K562 (cell line): ENCODE data around the gene PLEKHA5.

Experiments used
- BRD4 ChIP-seq: fragments of 200-600 bp; sonication (generic); IDR thresholded peaks from 2 replicates; pipeline ENCODE4 v1.6.1; 2017; ENCODE audit warnings: inconsistent platforms
- FOSL1 ChIP-seq: fragments of 200-800 bp; sonication (Bioruptor generic); conservative IDR thresholded peaks from 2 replicates; pipeline ENCODE4 v1.6.1; 2016; ENCODE audit warnings: missing genetic modification characterization, missing compliant biosample characterization
- JUND ChIP-seq, 2 experiments: IDR thresholded peaks; 2 replicates in 1 of 2; 3 replicates in 1 of 2; pipeline ENCODE4 v1.6.1; 2011; ENCODE audit warnings: borderline replicate concordance in 2 of 2, low read depth in 2 of 2, low read length in 2 of 2, improper control_type of control experiment in 1 of 2, missing biosample characterization in 1 of 2, missing genetic modification characterization in 1 of 2, missing genetic modification reagents in 1 of 2
- SP1 ChIP-seq: sonication (generic); formaldehyde crosslinking; IDR thresholded peaks from 2 replicates; pipeline ENCODE4 v1.8.1; 2022; ENCODE audit warnings: mild to moderate bottlenecking, missing genetic modification reagents
- STAT5A ChIP-seq: IDR thresholded peaks from 2 replicates; pipeline ENCODE4 v1.6.1; 2012; ENCODE audit warnings: low read length, inconsistent platforms, borderline replicate concordance
- TAF15 ChIP-seq: fragments of 200-400 bp; formaldehyde crosslinking; IDR thresholded peaks from 2 replicates; pipeline ENCODE4 v1.6.1; 2017; ENCODE audit warnings: mild to moderate bottlenecking, low read depth, low read length, moderate library complexity
- ZFP30 ChIP-seq: fragments of 250-450 bp; sonication (Bioruptor Pico); IDR thresholded peaks from 2 replicates; pipeline ENCODE4 v1.8.0; 2022; ENCODE audit warnings: moderate library complexity, mild to moderate bottlenecking, inconsistent platforms, borderline replicate concordance
- TF ChIP-seq, protein P1 (sequence below): fragments of 450-650 bp; IDR thresholded peaks from 2 replicates; pipeline ENCODE4 v1.7.1; 2018; ENCODE audit warnings: mild to moderate bottlenecking, low read depth; ENCODE audit not compliant: partially characterized antibody
- TF ChIP-seq, protein P2 (sequence below), 3 experiments: IDR thresholded peaks in 2 of 3; conservative IDR thresholded peaks in 1 of 3; 2 replicates each; pipeline ENCODE4 v1.5.1; 2011 to 2012; ENCODE audit warnings: low read length in 3 of 3, mild to moderate bottlenecking in 3 of 3, control low read depth in 2 of 3, improper control_type of control experiment in 1 of 3, inconsistent platforms in 1 of 3, low read depth in 1 of 3, mixed read lengths in 1 of 3, moderate library complexity in 1 of 3; ENCODE audit not compliant: insufficient read depth in 2 of 3
- TF ChIP-seq, protein P3 (sequence below), 2 experiments: fragments of 450-650 bp in 1 of 2; IDR thresholded peaks; 2 replicates each; pipeline ENCODE4 v1.6.1; 2011 to 2017; ENCODE audit warnings: low read depth in 2 of 2, antibody characterized with exemption in 1 of 2, borderline replicate concordance in 1 of 2, low read length in 1 of 2, mild to moderate bottlenecking in 1 of 2, mixed read lengths in 1 of 2; ENCODE audit not compliant: control insufficient read depth in 1 of 2
- TF ChIP-seq, protein P4 (sequence below): fragments of 450-650 bp; formaldehyde crosslinking; IDR thresholded peaks from 2 replicates; pipeline ENCODE4 v1.4.0; 2020; ENCODE audit warnings: mild to moderate bottlenecking, mixed read lengths

DNA sequence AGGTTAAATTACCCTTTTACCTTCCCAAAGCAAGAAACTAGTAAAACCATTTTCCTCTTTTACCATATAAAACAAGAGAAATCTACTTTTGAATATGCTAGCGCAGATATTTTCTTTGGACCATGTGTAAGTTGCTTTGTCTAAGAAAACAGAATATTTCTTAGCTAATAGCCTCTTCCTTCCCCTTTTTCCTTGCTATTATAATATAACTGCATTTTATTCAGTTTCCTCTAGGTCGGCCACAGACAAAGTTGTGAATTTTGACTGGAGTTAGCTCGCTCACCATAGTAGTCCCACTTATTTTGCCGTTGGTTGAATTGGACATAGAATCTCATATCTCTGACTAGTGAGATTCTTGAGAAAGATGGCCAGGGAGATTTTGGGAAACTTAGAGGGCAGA, 115.6 kb downstream of the PLEKHA5 start:
- TF ChIP-seq, protein P1, sequence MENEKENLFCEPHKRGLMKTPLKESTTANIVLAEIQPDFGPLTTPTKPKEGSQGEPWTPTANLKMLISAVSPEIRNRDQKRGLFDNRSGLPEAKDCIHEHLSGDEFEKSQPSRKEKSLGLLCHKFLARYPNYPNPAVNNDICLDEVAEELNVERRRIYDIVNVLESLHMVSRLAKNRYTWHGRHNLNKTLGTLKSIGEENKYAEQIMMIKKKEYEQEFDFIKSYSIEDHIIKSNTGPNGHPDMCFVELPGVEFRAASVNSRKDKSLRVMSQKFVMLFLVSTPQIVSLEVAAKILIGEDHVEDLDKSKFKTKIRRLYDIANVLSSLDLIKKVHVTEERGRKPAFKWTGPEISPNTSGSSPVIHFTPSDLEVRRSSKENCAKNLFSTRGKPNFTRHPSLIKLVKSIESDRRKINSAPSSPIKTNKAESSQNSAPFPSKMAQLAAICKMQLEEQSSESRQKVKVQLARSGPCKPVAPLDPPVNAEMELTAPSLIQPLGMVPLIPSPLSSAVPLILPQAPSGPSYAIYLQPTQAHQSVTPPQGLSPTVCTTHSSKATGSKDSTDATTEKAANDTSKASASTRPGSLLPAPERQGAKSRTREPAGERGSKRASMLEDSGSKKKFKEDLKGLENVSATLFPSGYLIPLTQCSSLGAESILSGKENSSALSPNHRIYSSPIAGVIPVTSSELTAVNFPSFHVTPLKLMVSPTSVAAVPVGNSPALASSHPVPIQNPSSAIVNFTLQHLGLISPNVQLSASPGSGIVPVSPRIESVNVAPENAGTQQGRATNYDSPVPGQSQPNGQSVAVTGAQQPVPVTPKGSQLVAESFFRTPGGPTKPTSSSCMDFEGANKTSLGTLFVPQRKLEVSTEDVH = no peak
- TF ChIP-seq, protein P2, sequence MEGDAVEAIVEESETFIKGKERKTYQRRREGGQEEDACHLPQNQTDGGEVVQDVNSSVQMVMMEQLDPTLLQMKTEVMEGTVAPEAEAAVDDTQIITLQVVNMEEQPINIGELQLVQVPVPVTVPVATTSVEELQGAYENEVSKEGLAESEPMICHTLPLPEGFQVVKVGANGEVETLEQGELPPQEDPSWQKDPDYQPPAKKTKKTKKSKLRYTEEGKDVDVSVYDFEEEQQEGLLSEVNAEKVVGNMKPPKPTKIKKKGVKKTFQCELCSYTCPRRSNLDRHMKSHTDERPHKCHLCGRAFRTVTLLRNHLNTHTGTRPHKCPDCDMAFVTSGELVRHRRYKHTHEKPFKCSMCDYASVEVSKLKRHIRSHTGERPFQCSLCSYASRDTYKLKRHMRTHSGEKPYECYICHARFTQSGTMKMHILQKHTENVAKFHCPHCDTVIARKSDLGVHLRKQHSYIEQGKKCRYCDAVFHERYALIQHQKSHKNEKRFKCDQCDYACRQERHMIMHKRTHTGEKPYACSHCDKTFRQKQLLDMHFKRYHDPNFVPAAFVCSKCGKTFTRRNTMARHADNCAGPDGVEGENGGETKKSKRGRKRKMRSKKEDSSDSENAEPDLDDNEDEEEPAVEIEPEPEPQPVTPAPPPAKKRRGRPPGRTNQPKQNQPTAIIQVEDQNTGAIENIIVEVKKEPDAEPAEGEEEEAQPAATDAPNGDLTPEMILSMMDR (IDR thresholded peaks at IDR 0.05 in 2 of 3, conservative IDR thresholded peaks at IDR 0.05 in 1 of 3; ENCODE audit: insufficient read depth in 2 of 3, low read depth in 1 of 3, low read length in 3 of 3) = no peak
- TF ChIP-seq, protein P3, sequence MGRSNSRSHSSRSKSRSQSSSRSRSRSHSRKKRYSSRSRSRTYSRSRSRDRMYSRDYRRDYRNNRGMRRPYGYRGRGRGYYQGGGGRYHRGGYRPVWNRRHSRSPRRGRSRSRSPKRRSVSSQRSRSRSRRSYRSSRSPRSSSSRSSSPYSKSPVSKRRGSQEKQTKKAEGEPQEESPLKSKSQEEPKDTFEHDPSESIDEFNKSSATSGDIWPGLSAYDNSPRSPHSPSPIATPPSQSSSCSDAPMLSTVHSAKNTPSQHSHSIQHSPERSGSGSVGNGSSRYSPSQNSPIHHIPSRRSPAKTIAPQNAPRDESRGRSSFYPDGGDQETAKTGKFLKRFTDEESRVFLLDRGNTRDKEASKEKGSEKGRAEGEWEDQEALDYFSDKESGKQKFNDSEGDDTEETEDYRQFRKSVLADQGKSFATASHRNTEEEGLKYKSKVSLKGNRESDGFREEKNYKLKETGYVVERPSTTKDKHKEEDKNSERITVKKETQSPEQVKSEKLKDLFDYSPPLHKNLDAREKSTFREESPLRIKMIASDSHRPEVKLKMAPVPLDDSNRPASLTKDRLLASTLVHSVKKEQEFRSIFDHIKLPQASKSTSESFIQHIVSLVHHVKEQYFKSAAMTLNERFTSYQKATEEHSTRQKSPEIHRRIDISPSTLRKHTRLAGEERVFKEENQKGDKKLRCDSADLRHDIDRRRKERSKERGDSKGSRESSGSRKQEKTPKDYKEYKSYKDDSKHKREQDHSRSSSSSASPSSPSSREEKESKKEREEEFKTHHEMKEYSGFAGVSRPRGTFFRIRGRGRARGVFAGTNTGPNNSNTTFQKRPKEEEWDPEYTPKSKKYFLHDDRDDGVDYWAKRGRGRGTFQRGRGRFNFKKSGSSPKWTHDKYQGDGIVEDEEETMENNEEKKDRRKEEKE (IDR thresholded peaks at IDR 0.05; ENCODE audit: borderline replicate concordance in 1 of 2, control insufficient read depth in 1 of 2, low read depth in 2 of 2, low read length in 1 of 2) = no peak
- no peak for TF ChIP-seq JUND (IDR thresholded peaks at IDR 0.05; ENCODE audit: borderline replicate concordance, low read depth, low read length)
- no peak for TF ChIP-seq JUND (tag; IDR thresholded peaks at IDR 0.05; ENCODE audit: borderline replicate concordance, low read depth, low read length)
- no peak for TF ChIP-seq TAF15
- TF ChIP-seq ZFP30 (CRISPR knock-in tag) = no peak
- TF ChIP-seq, protein P4, sequence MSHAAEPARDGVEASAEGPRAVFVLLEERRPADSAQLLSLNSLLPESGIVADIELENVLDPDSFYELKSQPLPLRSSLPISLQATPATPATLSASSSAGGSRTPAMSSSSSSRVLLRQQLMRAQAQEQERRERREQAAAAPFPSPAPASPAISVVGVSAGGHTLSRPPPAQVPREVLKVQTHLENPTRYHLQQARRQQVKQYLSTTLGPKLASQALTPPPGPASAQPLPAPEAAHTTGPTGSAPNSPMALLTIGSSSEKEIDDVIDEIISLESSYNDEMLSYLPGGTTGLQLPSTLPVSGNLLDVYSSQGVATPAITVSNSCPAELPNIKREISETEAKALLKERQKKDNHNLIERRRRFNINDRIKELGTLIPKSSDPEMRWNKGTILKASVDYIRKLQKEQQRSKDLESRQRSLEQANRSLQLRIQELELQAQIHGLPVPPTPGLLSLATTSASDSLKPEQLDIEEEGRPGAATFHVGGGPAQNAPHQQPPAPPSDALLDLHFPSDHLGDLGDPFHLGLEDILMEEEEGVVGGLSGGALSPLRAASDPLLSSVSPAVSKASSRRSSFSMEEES (CRISPR knock-in tag) = no peak
- TF ChIP-seq STAT5A = no peak
- TF ChIP-seq SP1 = no peak
- TF ChIP-seq FOSL1 (tag) = no peak
- no peak for TF ChIP-seq BRD4
